ENCODE results near the gene CADM1.

DNA sequence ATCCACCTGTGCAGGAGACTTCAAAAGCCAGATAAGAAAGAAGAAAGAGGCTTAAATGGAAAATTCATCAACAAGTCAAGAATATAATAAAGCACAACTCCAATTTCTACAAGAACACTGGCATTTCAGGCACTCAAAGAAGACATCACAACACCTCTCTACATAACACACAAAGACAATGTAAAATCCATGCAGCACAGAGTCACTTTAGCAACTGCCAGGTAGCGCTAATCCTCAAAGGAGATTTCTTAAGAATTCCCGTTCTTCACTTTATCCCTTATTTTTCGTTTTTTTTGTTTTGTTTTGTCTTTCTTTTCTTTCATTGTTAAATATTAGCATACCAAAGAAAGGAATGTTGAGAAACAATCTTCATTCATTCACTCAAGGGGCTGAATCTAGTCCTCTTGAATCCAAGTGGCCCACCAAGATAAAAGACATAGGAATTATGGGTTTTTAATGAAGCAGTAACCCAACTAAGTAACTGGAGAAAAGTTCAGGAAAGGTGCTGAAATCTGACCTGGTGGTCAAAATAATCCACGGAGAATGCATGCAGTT is 95.0 kb downstream of the CADM1 start:
- TF ChIP-seq, protein P1, sequence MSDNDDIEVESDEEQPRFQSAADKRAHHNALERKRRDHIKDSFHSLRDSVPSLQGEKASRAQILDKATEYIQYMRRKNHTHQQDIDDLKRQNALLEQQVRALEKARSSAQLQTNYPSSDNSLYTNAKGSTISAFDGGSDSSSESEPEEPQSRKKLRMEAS (IDR thresholded peaks at IDR 0.05): no peak
- no peak for TF ChIP-seq CTCF (IDR thresholded peaks at IDR 0.05; ENCODE audit: low read depth, low read length, missing input control)
- no peak for TF ChIP-seq GABPA (IDR thresholded peaks at IDR 0.05 in 1 of 2, conservative IDR thresholded peaks at IDR 0.05 in 1 of 2)
- TF ChIP-seq FOXA1 (IDR thresholded peaks at IDR 0.05): no peak
- no peak for TF ChIP-seq JUND (IDR thresholded peaks at IDR 0.05)
- no peak for TF ChIP-seq YY1 (IDR thresholded peaks at IDR 0.05)

Data from liver (tissue), 3 donors.